Lower leg skin (tissue), 3 donors: ENCODE measurements around the gene MTCH2.

Experiments used
- CTCF ChIP-seq, 3 donors: fragments of 450-650 bp; IDR thresholded peaks; one replicate each; pipeline ENCODE4 v1.5.1; 2016; ENCODE audit warnings: antibody characterized with exemption in 3 of 3, mild to moderate bottlenecking in 3 of 3, moderate library complexity in 2 of 3
- POLR2A ChIP-seq, 2 donors: fragments of 450-650 bp; IDR thresholded peaks; one replicate each; pipeline ENCODE4 v1.6.1; 2016 to 2017; ENCODE audit warnings: antibody characterized with exemption in 2 of 2, mild to moderate bottlenecking in 1 of 2, moderate library complexity in 1 of 2

GRCh38 chr11:47569646-47570045 is 72.7 kb downstream of the MTCH2 start:
- TF ChIP-seq POLR2A (IDR thresholded peaks at IDR 0.05), result no peak
- no peak for TF ChIP-seq CTCF (IDR thresholded peaks at IDR 0.05)
